PFSK-1 (cell line): ENCODE results near the gene TRMT6.

Experiments used
- REST ChIP-seq, 2 experiments: IDR thresholded peaks; 2 replicates each; pipeline versions ENCODE4 v1.6.1 to v1.8.0; 2011 to 2012; ENCODE audit warnings: low read depth in 2 of 2, low read length in 2 of 2, control low read depth in 1 of 2, inconsistent platforms in 1 of 2, mild to moderate bottlenecking in 1 of 2, moderate library complexity in 1 of 2; ENCODE audit not compliant: insufficient read depth in 1 of 2
- TAF1 ChIP-seq: IDR thresholded peaks from 2 replicates; pipeline ENCODE4 v1.6.1; 2012; ENCODE audit warnings: low read length, control low read depth, borderline replicate concordance; ENCODE audit not compliant: insufficient read depth

GRCh38 chr20:5893621-5894020, 56.7 kb downstream of the TRMT6 start:
- TF ChIP-seq TAF1: no peak
- no peak for TF ChIP-seq REST (IDR thresholded peaks at IDR 0.05; ENCODE audit: insufficient read depth in 1 of 2, low read depth in 2 of 2, low read length in 2 of 2)
